Measurements from ENCODE around the gene TTC3.
"Not testable (repeated sequence)": the region's sequence is repeated elsewhere in the genome, so short reads cannot be mapped to it uniquely, and the experiment has no call there.

The TTC3 gene

DNA sequence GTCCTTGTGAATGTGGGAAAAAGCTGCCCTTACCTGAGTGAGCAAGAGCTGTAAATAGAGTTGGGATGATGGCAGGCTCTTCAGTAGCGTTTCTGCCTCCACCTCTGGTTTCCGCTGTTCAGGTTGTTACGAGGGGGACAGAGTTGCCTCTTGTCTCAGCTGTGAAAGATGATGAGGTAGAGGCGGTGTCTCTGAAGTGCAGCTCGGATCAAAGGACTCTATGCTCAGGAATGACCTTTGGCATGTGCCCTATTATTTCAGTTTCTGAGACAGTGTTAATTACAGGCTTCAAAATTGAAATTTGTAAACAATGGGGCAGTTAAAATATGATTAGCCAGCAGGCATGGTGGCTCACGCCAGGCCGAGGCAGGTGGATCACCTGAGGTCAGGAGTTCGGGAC is 123.8 kb downstream of the TTC3 start:
- no peak for DNase-seq (ENCODE audit: low read depth in 2 of 2)

DNA sequence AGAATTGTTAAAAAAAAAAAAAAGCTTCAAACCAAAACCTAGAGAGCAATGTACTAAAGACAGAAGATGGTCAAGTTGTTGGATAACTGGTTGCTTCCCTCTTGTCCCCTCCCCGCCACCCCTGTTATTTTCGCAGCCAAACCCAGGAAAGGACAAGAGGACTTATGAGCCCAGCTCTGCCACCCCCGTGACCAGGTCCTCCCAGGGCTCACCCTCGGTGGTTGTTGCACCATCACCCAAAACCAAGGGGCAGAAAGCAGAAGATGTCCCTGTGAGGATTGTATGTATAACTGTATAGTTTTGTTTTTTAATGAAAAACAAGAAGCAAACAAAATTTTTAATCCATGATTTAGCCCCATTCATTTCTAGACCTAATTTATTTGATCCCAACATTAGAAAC is 124.7 kb downstream of the TTC3 start:
- DNase-seq (ENCODE audit: low read depth in 2 of 2) = no peak

DNA sequence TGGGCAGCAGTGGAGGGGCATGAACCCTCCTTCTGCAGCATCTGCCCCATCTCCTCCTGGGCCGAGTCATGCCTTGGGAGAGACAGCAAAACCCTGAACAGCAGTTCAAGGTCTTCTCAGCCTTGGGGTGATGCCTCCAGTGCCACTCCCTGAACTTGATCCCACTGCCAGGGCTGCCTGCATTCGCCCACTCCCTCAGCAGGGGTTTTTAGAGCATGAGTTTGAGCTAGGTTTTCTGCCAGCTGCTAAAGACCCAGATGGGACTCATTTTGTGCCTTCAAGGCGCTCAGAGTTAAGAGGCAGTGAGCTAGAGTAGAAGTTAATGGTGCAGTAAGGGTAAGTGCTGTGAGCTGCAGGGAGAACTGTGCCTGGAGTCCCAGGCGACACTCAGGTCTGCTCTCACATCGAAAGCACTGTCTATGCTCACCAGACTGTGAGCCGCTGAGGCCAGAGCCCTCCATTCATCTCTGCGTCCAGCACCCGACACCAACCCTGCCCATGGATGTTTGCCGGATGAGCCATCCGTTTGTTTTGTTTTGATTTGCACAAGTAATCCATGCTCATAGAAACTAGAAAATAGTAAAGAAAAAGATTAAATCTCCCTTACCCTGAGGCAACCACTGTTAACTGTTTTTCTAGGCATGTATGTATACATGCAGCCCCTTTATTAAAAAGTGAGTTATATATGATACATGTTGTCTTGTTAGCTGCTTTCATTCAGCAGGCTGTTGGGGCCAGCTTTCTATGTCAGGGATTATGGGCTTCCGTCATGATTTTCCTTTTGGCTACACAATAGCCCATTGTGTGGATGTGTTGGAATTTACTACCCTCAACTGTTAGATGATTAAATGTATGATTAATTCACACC is 126.2 kb downstream of the TTC3 start:
- no peak for DNase-seq (ENCODE audit: low read depth in 2 of 2)

DNA sequence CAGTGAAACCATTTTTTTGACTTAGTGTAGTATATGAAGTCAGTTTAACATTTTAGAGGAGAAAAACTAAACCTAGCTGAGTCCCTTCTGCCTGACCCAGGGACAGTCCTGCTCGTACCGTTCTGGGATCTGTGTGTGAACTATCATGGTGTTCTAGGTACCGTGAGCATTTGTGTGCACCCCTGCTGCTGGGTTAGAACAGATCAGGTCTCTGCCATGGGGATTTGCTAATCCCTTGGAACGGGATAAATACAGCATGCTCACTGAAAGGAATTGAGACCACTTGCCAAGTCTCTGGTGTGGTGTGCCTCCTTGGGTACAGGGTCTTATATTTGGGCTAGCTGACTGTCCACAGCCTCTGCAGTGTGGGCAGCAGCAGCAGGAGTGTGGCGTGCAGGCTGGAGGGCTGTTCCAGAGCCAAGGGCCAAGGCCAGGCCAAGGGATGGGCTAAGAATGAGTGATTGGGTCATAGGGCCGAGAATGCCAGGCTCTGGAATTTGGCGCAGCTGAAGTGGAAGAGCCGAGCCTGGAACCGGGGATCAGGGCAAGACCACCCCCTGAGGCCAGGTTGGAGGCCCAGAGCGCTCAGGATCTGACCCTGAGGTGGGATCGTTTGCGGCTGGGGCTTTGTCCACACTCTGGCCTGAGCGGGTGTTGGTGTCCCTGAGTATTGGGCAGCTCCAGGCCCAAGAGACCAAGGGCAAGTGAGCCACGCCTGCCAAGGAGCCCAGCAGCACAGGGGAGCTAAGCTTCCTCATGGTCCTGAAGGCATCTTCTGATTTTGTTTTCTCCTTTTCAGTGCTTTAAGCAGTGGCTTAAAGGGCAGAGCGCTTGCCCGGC is 127.8 kb downstream of the TTC3 start:
- no peak for DNase-seq (ENCODE audit: low read depth in 2 of 2)

DNA sequence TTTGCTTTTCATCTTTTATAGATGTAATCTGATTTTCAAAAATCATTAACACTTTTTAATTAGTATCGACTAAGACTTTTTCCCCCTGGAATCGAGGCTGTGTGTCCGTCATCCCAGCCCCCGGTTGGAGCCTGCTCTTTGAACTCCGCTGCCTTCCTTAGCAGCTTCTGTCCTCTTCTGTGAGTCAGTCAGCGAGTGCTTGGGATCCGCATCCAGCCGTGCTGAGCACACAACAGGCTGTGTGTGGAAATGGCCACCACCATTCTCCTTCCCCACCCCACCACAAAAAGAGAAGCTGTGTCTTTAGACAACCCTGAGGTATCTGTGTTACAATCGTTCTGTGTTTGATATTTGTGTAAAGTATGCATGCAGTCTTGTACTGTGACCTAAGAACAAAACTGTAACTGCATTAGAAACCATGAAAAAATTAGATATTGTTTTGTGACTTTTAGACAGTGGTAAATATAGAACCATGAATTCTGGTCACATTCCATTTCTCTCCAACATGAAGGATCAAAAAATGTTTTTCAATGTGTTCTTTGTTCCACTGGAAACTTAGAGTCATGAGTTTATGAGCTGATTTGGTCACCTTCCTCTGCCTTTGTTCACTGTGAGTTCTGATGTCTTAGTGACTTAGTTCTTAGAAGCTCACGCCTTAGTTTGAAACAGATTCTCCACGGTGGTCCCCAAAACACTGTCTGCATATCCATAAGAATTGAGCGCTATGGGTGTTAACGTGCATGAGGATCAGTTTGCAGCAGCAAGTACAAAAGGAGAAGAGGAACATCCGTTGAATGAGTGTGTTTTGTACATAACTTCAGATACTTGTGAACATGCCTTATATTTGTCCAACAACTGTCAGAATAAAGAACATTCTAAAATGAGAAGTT is 129.4 kb downstream of the TTC3 start:
- no peak for DNase-seq (ENCODE audit: low read depth in 2 of 2)

DNA sequence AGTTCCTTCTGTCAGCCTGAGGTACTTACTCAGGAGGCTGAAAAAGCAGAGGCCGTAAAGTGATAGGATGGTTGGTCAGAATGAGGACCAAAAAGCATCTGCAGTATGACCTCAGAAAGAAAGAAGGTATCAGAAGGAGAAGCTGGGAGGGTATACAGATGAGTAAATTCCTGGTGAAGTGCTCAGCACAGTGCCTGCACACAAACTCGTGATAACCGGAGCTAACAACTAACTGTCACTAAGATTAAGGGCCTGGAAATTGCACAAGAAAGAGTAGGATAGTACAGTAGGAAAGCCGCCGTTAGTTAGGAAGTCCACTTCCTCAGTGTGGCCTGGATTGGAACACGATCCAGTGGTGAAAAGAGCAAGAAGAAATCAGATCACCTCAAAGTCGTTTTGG is 131.5 kb downstream of the TTC3 start:
- no peak for DNase-seq (ENCODE audit: low read depth in 2 of 2)

DNA sequence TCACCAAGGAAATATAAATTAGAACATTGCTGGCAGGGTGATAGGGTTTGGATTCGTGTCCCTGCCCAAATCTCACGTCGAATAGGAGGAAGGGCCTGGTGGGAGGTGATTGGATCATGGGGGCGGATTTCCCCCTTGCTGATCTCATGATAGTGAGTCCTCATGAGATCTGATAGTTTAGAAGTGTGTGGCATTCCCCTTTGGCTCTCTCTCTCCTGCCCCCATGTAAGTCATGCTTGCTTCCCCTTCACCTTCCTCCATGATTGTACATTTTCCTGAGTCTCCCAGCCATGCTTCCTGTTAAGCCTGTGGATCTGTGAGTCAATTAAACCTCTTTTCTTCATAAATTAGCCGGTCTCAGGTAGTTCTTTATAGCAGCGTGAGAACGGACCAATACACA is 133.4 kb downstream of the TTC3 start:
- no peak for DNase-seq (ENCODE audit: low read depth in 2 of 2)

DNA sequence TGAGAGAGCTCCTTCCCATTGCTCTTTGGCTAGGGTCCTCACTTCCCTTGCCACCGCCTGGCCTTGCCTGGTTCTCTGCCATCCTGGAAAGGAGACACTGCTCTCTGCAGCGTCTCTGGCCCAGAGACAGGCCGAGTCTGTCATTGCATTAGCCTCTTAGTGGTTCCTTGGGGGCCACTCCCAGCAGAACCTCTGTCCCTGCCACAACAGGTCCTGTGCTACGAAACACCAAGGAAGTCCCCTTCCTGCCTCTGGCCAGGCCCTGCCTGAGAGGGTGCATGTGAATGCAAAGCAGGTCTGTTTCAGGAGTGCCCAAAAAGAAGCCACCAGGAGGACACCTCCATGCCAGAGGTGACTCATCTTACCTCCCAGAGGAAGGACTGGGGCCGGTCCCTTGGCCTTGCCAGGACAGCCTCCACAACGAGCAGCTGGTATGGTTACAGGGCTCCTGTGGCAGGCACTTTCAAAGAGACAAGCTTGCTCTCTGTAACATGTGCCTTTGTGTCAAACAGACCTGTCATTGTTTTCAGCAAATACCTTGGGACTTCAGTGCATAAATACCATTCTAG is 134.5 kb downstream of the TTC3 start:
- no peak for DNase-seq (ENCODE audit: low read depth in 2 of 2)

DNA sequence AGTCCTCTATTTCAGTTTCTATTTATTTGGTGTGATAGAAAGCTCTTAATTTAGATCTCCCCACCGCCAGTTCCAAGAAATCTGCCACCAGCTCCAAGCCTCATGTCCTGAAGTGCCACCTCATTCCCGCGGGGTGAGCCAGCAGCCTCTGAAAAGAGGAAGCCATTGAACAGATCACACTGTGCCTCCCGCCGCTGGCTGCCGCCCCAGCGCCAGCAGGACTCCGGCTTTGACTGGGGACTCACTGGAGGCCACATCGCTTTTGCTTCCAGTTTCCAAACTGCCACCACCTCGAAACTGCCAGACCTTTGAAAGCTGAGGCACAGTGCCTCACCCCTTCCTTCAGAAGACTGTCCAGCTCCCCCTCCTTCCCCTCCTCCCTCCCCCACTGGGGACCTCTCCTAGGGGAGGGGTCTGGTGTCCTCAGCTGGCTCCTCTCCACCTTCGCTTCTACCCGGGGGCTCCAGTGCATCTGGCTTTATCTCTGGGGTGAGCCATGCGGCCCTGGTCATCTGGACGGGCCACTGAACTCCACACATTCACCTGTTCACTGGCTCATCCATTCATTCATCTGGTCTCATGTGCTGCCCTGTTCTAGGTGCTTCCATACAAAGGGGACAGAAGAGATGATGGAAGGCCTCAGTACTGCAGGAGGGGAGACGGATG is 135.1 kb downstream of the TTC3 start:
- DNase-seq (ENCODE audit: low read depth in 2 of 2) = no peak

DNA sequence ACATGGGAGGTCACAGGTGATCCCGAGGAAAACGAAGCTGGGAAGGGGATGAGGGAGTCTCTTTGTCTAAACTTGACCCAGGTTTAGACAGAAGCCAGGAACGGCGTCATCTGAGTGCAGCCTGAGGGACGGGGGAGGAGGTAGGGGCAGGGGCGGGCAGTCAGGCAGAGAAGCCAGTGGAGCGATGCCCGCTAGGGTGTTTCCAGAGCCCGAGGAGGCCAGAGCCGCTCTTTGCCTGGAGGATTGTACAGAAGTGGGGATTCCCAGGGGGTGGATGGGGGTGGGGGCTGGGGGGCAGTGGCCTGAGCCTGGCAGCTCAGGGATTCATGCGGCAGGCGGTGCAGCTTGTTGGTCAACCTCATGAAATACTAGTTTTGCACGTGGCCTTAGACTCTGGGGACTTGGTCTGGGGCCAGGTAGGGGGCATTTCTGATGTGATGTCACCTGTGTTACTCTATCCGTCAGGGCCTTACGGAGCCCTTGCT is 135.7 kb downstream of the TTC3 start:
- no peak for DNase-seq (ENCODE audit: low read depth in 2 of 2)

DNA sequence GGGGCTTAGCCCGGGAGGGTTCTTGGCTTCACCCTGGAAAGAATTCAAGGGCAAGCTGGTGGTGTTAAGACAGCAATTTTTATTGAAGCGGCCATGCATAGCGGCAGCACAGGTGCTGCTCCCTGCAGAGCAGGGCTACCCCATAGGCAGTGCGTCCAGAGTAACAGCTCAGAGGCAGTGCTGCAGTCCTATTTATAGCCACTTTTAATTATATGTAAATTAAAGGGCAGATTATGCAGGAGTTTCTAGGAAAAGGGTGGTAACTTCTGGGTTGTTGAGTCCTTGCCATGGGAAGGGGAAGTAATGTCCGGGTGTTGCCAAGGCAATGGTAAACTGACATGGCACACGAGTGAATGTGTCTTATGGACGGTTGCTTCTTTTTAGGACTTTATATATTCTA is 137.1 kb downstream of the TTC3 start:
- DNase-seq (ENCODE audit: low read depth in 2 of 2) = no peak

DNA sequence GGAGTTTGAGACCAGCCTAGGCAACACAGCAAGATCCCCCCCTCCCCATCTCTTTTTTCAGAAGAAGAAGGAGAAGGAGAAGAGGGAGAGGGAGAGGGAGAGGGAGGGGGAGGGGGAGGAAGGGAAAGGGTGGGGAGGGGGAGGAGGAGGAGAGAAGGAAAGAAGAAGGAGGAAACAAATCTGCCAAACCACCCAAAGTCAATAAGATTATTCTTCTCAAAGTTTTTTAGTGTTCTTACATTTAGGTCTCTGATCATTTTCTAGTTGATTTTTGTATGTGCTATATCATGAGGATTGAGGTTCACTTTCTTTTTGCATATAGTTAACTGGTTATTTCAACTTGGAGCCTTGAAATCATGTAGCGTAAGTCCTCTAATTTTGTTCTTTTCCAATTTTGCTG is 137.7 kb downstream of the TTC3 start:
- DNase-seq (ENCODE audit: low read depth in 2 of 2) = no peak

DNA sequence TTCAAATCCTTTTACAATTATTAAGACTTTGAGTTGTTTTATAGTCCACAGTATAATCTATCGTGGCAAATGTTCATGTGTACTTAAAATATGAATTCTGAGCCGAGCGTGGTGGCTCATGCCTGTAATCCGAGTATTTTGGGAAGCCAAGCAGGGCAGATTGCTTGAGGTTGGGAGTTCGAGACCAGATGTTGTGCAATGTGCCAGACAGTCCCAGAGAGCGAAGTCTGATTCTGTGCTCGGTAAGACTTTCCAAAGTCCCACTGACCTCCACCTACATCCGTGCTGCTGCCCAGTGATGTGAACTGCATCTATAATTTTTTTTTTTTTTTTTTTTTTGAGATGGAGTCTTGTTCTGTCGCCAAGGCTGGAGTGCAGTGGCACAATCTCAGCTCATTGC is 141.9 kb downstream of the TTC3 start:
- no peak for DNase-seq (ENCODE audit: low read depth in 2 of 2)

DNA sequence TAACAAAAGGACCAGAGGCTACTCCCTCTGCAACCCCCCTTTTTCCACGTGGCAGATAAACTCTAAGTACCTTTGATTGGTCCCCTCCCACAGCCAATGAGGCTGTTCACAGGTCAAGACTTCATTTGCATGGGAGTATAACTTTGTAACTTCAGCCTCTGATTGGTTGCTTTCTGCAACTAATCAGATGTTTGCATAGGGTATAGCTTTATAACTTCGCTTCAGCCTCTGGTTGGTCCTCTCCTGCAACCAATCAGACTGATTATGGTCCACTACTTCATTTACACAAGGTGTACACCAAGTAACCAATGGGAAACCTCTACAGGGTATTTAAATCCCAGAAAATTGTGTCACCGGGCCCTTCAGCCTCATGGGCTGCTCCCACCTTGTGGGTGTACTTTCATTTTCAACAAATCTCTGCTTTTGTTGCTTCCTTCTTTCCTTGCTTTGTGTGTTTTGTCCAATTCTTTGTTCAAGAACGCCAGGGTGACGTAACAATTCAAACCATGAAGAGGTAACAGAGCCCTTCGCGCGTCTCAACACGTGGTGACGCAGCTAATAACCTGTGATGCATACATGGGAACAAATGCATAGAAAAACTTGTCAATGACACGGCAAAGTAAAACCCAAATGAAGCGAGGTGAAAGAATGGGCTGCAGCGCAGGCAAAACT is 146.8 kb downstream of the TTC3 start:
- DNase-seq (ENCODE audit: low read depth in 2 of 2) = no peak

DNA sequence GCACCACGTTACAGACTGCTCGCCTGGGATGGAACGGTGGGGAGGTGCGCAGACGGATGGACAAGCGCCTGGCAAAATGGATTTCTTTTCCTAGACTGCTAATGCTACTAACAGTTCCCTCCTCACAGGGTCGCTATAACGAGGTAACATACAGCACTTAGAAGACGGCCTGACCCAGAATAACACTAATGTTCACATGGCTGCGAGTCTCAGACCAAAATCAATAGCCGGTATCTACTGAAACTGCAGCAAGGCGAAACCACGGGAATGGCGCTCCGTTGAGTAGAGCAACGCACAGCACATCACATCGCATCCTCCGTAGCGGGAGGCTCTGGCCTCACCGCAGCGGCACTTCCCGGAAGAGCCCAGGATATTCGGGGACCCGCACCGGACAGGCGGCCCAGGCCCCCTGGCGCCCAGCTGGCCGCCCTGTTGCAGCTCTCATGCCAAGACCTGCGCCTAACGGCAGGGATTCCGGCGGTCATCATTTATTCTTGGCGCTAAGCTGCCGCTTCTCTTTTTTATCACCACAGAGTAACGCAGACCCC is 147.5 kb downstream of the TTC3 start:
- DNase-seq (ENCODE audit: low read depth in 2 of 2) = no peak

DNA sequence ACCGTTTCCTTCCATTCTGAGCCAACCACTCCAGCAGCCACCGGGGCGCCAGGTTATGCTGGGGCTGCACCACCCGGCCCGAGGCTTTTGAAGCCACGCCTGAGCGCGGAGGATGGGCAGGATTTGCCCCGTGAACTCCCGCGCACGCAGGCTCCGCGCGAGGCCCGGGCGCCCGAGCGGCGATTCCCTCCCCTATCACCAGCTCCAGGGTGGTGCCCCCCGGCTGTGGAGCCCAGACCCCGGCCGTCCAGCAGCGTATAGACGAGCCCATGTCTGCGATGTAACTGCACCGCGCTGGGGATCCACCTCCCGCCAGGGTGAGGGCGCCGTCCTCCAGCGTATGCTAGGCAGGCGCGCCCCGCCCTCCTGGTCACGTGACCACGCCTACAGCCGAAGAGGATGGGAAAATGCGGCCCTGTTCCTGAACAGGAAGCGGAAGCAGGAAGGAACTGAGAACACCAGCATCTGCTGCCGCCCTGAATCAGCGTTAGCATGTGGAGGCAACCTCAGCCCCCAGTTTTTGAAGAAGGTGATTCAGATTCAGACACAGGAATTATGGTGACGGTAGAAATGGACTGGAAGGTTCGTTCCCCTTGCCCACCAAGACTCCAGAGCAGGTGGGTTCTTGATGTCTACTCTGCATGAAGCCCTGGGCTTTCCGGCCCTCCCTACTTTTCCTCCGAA is 148.1 kb downstream of the TTC3 start:
- DNase-seq (ENCODE audit: low read depth in 2 of 2) = peak; percentile 89 to 90

DNA sequence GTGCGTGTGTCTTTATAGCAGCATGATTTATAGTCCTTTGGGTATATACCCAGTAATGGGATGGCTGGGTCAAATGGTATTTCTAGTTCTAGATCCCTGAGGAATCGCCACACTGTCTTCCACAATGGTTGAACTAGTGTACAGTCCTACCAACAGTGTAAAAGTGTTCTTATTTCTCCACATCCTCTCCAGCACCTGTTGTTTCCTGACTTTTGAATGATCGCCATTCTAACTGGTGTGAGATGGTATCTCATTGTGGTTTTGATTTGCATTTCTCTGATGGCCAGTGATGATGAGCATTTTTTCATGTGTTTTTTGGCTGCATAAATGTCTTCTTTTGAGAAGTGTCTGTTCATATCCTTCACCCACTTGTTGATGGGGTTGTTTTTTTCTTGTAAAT is 149.2 kb downstream of the TTC3 start:
- not testable (repeated sequence) for DNase-seq (ENCODE audit: low read depth in 2 of 2)

DNA sequence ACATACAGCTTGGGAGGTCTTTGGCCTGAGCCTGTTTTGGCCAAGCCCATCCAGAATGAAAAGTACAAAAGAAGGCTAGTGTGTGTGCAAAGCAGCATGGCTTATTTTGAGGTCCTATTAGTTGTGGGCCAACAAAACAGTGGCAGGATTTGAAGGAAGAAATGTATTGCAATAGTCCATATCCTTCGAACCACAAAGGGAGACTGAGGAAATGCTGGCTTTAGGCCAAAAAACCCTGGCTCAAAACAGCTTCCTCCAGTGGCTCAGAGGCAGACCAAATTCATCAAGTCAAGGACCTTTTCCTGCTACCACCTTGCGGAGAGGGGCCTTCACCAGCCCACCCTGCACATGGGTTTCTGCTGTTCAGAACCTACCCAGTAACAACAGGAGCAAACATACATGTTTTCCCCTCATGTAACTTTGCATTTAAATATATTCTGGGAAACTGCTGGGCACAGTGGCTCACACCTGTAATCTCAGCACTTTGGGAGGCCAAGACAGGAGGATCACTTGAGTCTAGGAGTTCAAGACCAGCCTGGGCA is 150.8 kb downstream of the TTC3 start:
- DNase-seq (ENCODE audit: low read depth in 2 of 2) = no peak
